HCT116 (cell line): ENCODE measurements around the gene LY6G6D.

Experiments used
- CTCF ChIP-seq, 3 experiments: fragments of 200-600 bp in 1 of 3; sonication (generic) in 1 of 3; IDR thresholded peaks in 2 of 3; conservative IDR thresholded peaks in 1 of 3; 2 replicates each; pipeline ENCODE4 v1.5.1; 2012 to 2017; ENCODE audit warnings: low read depth in 2 of 3, low read length in 2 of 3, antibody characterized with exemption in 1 of 3, borderline replicate concordance in 1 of 3, control low read depth in 1 of 3, mild to moderate bottlenecking in 1 of 3, mixed read lengths in 1 of 3, mixed run types in 1 of 3, moderate library complexity in 1 of 3; ENCODE audit not compliant: insufficient read depth in 1 of 3
- EZH2 ChIP-seq: fragments of 200-600 bp; sonication (generic); IDR thresholded peaks from 2 replicates; pipeline ENCODE4 v1.6.1; 2017; ENCODE audit warnings: antibody characterized with exemption, mixed run types
- FOSL1 ChIP-seq: IDR thresholded peaks from 2 replicates; pipeline ENCODE4 v1.6.1; 2012; ENCODE audit warnings: low read depth

- TF ChIP-seq EZH2 (no peak), CTCF (IDR thresholded peaks at IDR 0.05 in 2 of 3, conservative IDR thresholded peaks at IDR 0.05 in 1 of 3; ENCODE audit: borderline replicate concordance in 1 of 3, insufficient read depth in 1 of 3, low read depth in 2 of 3, low read length in 2 of 3) (peak in 2 of 3 experiments; percentile 22 to 38; a peak in 4 of 6 replicates), FOSL1 (no peak)
Observed at GRCh38 chr6:31712296-31712695, 2.9 kb upstream of the LY6G6D start.
